Smooth muscle cell (in vitro differentiated cells): ENCODE data around the gene TRIM8. TPM values are rescaled to one million over a fixed set of nuclear protein-coding genes. Genes with fewer than 3 reads are reported as not detected.
A peak's percentile ranks its signal among the peaks of the same experiment; 100 is the strongest.

Experiments
- DNase-seq: peaks from one replicate; lab custom pipeline; 2025; ENCODE audit not compliant: unreplicated experiment; lab: John Stamatoyannopoulos, UW
- H2AFZ ChIP-seq: fragments of 200-600 bp; sonication (generic); 2 replicates; pipeline ENCODE4 v1.6.0; 2016; ENCODE audit warnings: antibody characterized with exemption, low read depth, mild to moderate bottlenecking
- H3F3A ChIP-seq: fragments of 200-600 bp; sonication (generic); 2 replicates; pipeline ENCODE4 v1.6.0; 2017; ENCODE audit warnings: antibody characterized with exemption, low read depth
- H3K27ac ChIP-seq: fragments of 200-600 bp; sonication (generic); 2 replicates; pipeline ENCODE4 v1.5.1; 2016; ENCODE audit warnings: low read depth, mild to moderate bottlenecking
- H3K27me3 ChIP-seq: fragments of 200-600 bp; sonication (generic); 2 replicates; pipeline ENCODE4 v1.6.1; 2016; ENCODE audit warnings: low read depth, mild to moderate bottlenecking
- H3K36me3 ChIP-seq: fragments of 200-600 bp; sonication (generic); 2 replicates; pipeline ENCODE4 v1.5.1; 2016; ENCODE audit warnings: low read depth
- H3K4me1 ChIP-seq: fragments of 200-600 bp; sonication (generic); 2 replicates; pipeline ENCODE4 v1.5.1; 2016; ENCODE audit warnings: low read depth
- H3K4me2 ChIP-seq: fragments of 200-600 bp; sonication (generic); 2 replicates; pipeline ENCODE4 v1.6.0; 2016; ENCODE audit warnings: mild to moderate bottlenecking
- H3K4me3 ChIP-seq: fragments of 200-600 bp; sonication (generic); 2 replicates; pipeline ENCODE4 v1.5.1; 2016; ENCODE audit warnings: mild to moderate bottlenecking
- H3K79me2 ChIP-seq: fragments of 200-600 bp; sonication (generic); 2 replicates; pipeline ENCODE4 v1.6.0; 2016; ENCODE audit warnings: low read depth, mild to moderate bottlenecking
- H3K9ac ChIP-seq: fragments of 200-600 bp; sonication (generic); 2 replicates; pipeline ENCODE4 v1.6.0; 2016; ENCODE audit warnings: low read depth
- H3K9me3 ChIP-seq: fragments of 200-600 bp; sonication (generic); replicated peaks from 2 replicates; pipeline ENCODE4 v1.5.1; 2016; ENCODE audit warnings: low read depth
- H4K20me1 ChIP-seq: fragments of 200-600 bp; sonication (generic); 2 replicates; pipeline ENCODE4 v1.6.0; 2016; ENCODE audit warnings: low read depth
- WGBS: methylation state at CpG from one replicate; pipeline ENCODE4 v1.1.7; 2016; ENCODE audit warnings: low lambda C conversion rate; 5-methylcytosine and 5-hydroxymethylcytosine counted together
- polyA plus RNA-seq: library from polyadenylated mRNA; unstranded; fragments of >200 nt; fragmentation: Nextera tagmentation; extraction: Ambion mirVana; gene quantifications from 2 replicates; pipeline ENCODE4 v1.2.1, GENCODE V29; 2016
- total RNA-seq: library from RNA; depleted of rRNA; stranded (reverse); fragments of >200 nt; gene quantifications from 2 replicates; pipeline ENCODE4 v1.2.3, GENCODE V29; 2014
- TF ChIP-seq, protein P1 (sequence below): fragments of 200-600 bp; sonication (generic); IDR thresholded peaks from 2 replicates; pipeline ENCODE4 v1.5.1; 2017; ENCODE audit warnings: borderline replicate concordance, mild to moderate bottlenecking, antibody characterized with exemption; ENCODE audit not compliant: insufficient read depth, poor library complexity, severe bottlenecking

TRIM8 gene
- total and polyA plus RNA-seq, 2 experiments from 2014 or later = 78.0 to 78.8 TPM

GRCh38 chr10:102616066-102616770, 28.1 kb upstream of the TRIM8 start:
- Histone ChIP-seq H4K20me1 (no peaks in the 10 kb centered on the region), H3K4me3 (no peak overlapping the region), H2AFZ (no peak overlapping the region), H3K9me3 (no peaks in the 10 kb centered on the region), H3K9ac (no peak overlapping the region), H3K4me2 (no peak overlapping the region), H3K79me2 (no peaks in the 10 kb centered on the region), H3K27me3 (no peaks in the 10 kb centered on the region), H3F3A (no peaks in the 10 kb centered on the region), H3K4me1 (peaks cover 3% of the 10 kb centered on the region), H3K27ac (no peak overlapping the region), H3K36me3 (no peaks in the 10 kb centered on the region)
- DNase-seq = no peak
- 44% methylated on average over 1 of the region's 1 CpG for WGBS
- TF ChIP-seq, protein P1, sequence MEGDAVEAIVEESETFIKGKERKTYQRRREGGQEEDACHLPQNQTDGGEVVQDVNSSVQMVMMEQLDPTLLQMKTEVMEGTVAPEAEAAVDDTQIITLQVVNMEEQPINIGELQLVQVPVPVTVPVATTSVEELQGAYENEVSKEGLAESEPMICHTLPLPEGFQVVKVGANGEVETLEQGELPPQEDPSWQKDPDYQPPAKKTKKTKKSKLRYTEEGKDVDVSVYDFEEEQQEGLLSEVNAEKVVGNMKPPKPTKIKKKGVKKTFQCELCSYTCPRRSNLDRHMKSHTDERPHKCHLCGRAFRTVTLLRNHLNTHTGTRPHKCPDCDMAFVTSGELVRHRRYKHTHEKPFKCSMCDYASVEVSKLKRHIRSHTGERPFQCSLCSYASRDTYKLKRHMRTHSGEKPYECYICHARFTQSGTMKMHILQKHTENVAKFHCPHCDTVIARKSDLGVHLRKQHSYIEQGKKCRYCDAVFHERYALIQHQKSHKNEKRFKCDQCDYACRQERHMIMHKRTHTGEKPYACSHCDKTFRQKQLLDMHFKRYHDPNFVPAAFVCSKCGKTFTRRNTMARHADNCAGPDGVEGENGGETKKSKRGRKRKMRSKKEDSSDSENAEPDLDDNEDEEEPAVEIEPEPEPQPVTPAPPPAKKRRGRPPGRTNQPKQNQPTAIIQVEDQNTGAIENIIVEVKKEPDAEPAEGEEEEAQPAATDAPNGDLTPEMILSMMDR = no peak

GRCh38 chr10:102617041-102617440, 27.2 kb upstream of the TRIM8 start:
- no peaks in the 10 kb centered on the region for H3K9me3 ChIP-seq
- peaks cover 10% of the 10 kb centered on the region for H3K4me1 ChIP-seq

DNA sequence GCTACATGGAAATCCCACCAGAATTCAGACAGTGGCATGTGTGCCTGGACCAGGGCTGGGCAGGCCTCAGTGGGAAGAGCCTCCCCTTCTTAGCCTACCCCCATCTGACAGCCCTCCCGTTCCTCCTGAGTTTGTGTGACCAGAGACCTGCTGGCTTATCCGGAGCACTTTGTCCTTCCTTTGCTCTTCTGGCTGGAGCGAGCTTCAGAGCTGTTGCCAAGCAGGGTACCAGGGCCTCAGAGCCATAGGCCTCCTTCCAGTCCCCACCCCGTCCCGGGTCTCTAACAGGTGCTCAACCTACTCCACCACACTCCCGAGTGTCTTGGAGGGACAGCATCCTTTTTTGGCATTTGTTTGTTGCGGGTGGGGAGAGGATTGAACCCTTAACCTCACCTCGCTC, 26.5 kb upstream of the TRIM8 start:
- 96% methylated on average over 8 of the region's 8 CpGs for WGBS
- TF ChIP-seq, protein P1 = no peak
- no peak overlapping the region for H3K4me3 ChIP-seq
- no peak overlapping the region for H2AFZ ChIP-seq
- no peaks in the 10 kb centered on the region for H3F3A ChIP-seq
- H3K9ac ChIP-seq = no peak overlapping the region
- no peak for DNase-seq
- no peaks in the 10 kb centered on the region for H3K9me3 ChIP-seq
- no peaks in the 10 kb centered on the region for H3K27me3 ChIP-seq
- no peaks in the 10 kb centered on the region for H4K20me1 ChIP-seq
- no peaks in the 10 kb centered on the region for H3K79me2 ChIP-seq
- peaks cover 12% of the 10 kb centered on the region for H3K4me1 ChIP-seq
- H3K27ac ChIP-seq = no peak overlapping the region
- H3K4me2 ChIP-seq = no peak overlapping the region
- no peaks in the 10 kb centered on the region for H3K36me3 ChIP-seq

More at GRCh38 chr10:102617041-102617440, 27.2 kb upstream of the TRIM8 start:
- H3K27me3 ChIP-seq = no peaks in the 10 kb centered on the region
- H3K27ac ChIP-seq = no peak overlapping the region
- H2AFZ ChIP-seq = no peak overlapping the region
- no peaks in the 10 kb centered on the region for H4K20me1 ChIP-seq
- H3K79me2 ChIP-seq = no peaks in the 10 kb centered on the region
- no peaks in the 10 kb centered on the region for H3K36me3 ChIP-seq
- TF ChIP-seq, protein P1 = no peak
- DNase-seq = no peak
- H3K4me3 ChIP-seq = no peak overlapping the region
- H3F3A ChIP-seq = no peaks in the 10 kb centered on the region
- no peak overlapping the region for H3K4me2 ChIP-seq
- 96% methylated on average over 9 of the region's 9 CpGs for WGBS
- no peak overlapping the region for H3K9ac ChIP-seq

- no peak overlapping the region for H2AFZ ChIP-seq
- H3K9ac ChIP-seq = no peak overlapping the region
- H3K4me2 ChIP-seq = peak overlapping the region; percentile 31
- peaks cover 12% of the 10 kb centered on the region for H3K4me1 ChIP-seq
- no peaks in the 10 kb centered on the region for H3K36me3 ChIP-seq
- no peaks in the 10 kb centered on the region for H4K20me1 ChIP-seq
- H3F3A ChIP-seq = no peaks in the 10 kb centered on the region
- peak overlapping the region; percentile 86 for H3K27ac ChIP-seq
- no peaks in the 10 kb centered on the region for H3K9me3 ChIP-seq
- TF ChIP-seq, protein P1 = no peak
- DNase-seq = no peak
- 65% methylated on average over 14 of the region's 14 CpGs for WGBS
- no peaks in the 10 kb centered on the region for H3K27me3 ChIP-seq
- H3K4me3 ChIP-seq = no peak overlapping the region
- H3K79me2 ChIP-seq = no peaks in the 10 kb centered on the region
Observed at GRCh38 chr10:102619281-102619981, 24.8 kb upstream of the TRIM8 start.
